Measurements from ENCODE around the gene POLR1A. TPM values are rescaled to one million over a fixed set of nuclear protein-coding genes. Genes with fewer than 3 reads are reported as not detected.

POLR1A gene
- total and polyA plus RNA-seq, 2 experiments from 2014 or later: 6.3 to 19.0 TPM

GRCh38 chr2:86062043-86062442 is 43.6 kb downstream of the POLR1A start:
- peak; percentile 42 for DNase-seq (ENCODE audit: low spot score)
- Histone ChIP-seq H3K4me3 (no peak overlapping the region), H2AFZ (no peak overlapping the region), H3K4me1 (ENCODE audit: insufficient read depth) (peaks cover 9% of the 10 kb centered on the region), H3K9me2 (replicated peaks; ENCODE audit: insufficient read depth) (no peaks in the 10 kb centered on the region), H3K4me2 (no peak overlapping the region), H3K9me3 (ENCODE audit: low read depth) (no peaks in the 10 kb centered on the region), H4K20me1 (ENCODE audit: insufficient read depth, poor library complexity, severe bottlenecking) (no peaks in the 10 kb centered on the region), H3K27me3 (no peaks in the 10 kb centered on the region), H3K79me2 (no peaks in the 10 kb centered on the region), H3K27ac (peak overlapping the region; percentile 68), H3K36me3 (replicated peaks; ENCODE audit: insufficient read depth, low read depth) (no peaks in the 10 kb centered on the region)
- no peak for TF ChIP-seq EZH2phosphoT487 (IDR thresholded peaks at IDR 0.05; ENCODE audit: low read depth, severe bottlenecking, unreplicated experiment)
- no peak for TF ChIP-seq CTCF (IDR thresholded peaks at IDR 0.05; ENCODE audit: poor library complexity)
- TF ChIP-seq EZH2 (IDR thresholded peaks at IDR 0.05; ENCODE audit: borderline replicate concordance): no peak
- WGBS (ENCODE audit: low lambda C conversion rate, missing lambda C conversion rate): 94% methylated on average over 2 of the region's 2 CpGs

DNA sequence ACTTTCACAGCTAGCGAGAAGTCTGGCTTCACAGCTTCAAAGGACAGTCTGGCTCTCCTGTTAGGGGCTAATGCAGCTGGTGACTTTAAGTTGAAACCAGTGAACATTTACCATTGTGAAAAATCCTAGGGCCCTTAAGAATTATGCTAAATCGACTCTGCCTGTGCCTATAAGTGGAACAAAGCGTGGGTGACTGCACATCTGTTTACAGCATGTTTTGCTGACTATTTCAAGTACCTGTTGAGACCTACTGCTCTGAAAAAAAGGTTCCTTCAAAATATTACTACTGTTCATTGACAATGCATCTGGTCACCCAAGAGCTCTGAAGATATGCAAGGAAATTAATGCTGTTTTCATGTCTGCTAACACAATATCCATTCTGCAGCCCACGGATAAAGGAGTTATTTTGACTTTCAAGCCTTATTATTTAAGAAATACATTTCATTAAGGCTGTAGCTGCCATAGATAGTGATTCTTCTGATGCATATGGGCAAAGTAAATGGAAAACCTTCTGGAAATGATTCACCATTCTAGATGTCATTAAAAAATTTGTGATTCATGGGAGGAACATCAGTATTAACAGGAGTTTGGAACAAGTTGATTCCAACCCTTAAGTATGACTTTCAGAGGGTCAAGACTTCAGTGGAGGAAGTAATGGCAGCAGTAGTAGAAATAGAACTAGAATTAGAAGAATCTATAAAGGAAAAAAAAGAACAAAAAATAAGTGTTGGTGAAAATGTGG is 48.9 kb downstream of the POLR1A start:
- no peak overlapping the region for H2AFZ ChIP-seq
- no peaks in the 10 kb centered on the region for H3K27me3 ChIP-seq
- no peak overlapping the region for H3K4me3 ChIP-seq
- H3K4me1 ChIP-seq (ENCODE audit: insufficient read depth): peaks cover 3% of the 10 kb centered on the region
- WGBS (ENCODE audit: low lambda C conversion rate, missing lambda C conversion rate): 96% methylated on average over 4 of the region's 4 CpGs
- TF ChIP-seq EZH2phosphoT487 (IDR thresholded peaks at IDR 0.05; ENCODE audit: low read depth, severe bottlenecking, unreplicated experiment) (no peak), CTCF (IDR thresholded peaks at IDR 0.05; ENCODE audit: poor library complexity) (no peak), EZH2 (IDR thresholded peaks at IDR 0.05; ENCODE audit: borderline replicate concordance) (no peak)
- no peaks in the 10 kb centered on the region for H3K9me2 ChIP-seq (replicated peaks; ENCODE audit: insufficient read depth)
- H3K9me3 ChIP-seq (ENCODE audit: low read depth): no peaks in the 10 kb centered on the region
- no peak overlapping the region for H3K27ac ChIP-seq
- H3K79me2 ChIP-seq: no peaks in the 10 kb centered on the region
- no peak overlapping the region for H3K4me2 ChIP-seq
- H4K20me1 ChIP-seq (ENCODE audit: insufficient read depth, poor library complexity, severe bottlenecking): no peaks in the 10 kb centered on the region
- no peaks in the 10 kb centered on the region for H3K36me3 ChIP-seq (replicated peaks; ENCODE audit: insufficient read depth, low read depth)
- DNase-seq (ENCODE audit: low spot score): no peak

- no peaks in the 10 kb centered on the region for H3K9me3 ChIP-seq (ENCODE audit: low read depth)
- 97% methylated on average over 3 of the region's 3 CpGs for WGBS (ENCODE audit: low lambda C conversion rate, missing lambda C conversion rate)
- TF ChIP-seq CTCF (IDR thresholded peaks at IDR 0.05; ENCODE audit: poor library complexity) (no peak), EZH2 (IDR thresholded peaks at IDR 0.05; ENCODE audit: borderline replicate concordance) (no peak), EZH2phosphoT487 (IDR thresholded peaks at IDR 0.05; ENCODE audit: low read depth, severe bottlenecking, unreplicated experiment) (no peak)
- no peaks in the 10 kb centered on the region for H3K27me3 ChIP-seq
- H3K36me3 ChIP-seq (replicated peaks; ENCODE audit: insufficient read depth, low read depth): no peaks in the 10 kb centered on the region
- H3K4me1 ChIP-seq (ENCODE audit: insufficient read depth): no peaks in the 10 kb centered on the region
- no peak overlapping the region for H2AFZ ChIP-seq
- no peak overlapping the region for H3K4me3 ChIP-seq
- no peak overlapping the region for H3K27ac ChIP-seq
- H3K4me2 ChIP-seq: no peak overlapping the region
- no peaks in the 10 kb centered on the region for H3K79me2 ChIP-seq
- H4K20me1 ChIP-seq (ENCODE audit: insufficient read depth, poor library complexity, severe bottlenecking): no peaks in the 10 kb centered on the region
- no peaks in the 10 kb centered on the region for H3K9me2 ChIP-seq (replicated peaks; ENCODE audit: insufficient read depth)
- no peak for DNase-seq (ENCODE audit: low spot score)
Observed at GRCh38 chr2:86055314-86055713, 50.4 kb downstream of the POLR1A start.
